GM12873 (cell line): ENCODE results near the gene GATA1.
A peak's percentile ranks its signal among the peaks of the same experiment; 100 is the strongest.

Source experiments
- TF ChIP-seq, protein P1 (sequence below): IDR thresholded peaks from 2 replicates; pipeline ENCODE4 v1.5.1; 2012; ENCODE audit warnings: low read depth, mild to moderate bottlenecking, moderate library complexity, low read length, control low read depth; ENCODE audit not compliant: insufficient read depth; ENCODE audit errors: missing control alignments

Gene GATA1

DNA sequence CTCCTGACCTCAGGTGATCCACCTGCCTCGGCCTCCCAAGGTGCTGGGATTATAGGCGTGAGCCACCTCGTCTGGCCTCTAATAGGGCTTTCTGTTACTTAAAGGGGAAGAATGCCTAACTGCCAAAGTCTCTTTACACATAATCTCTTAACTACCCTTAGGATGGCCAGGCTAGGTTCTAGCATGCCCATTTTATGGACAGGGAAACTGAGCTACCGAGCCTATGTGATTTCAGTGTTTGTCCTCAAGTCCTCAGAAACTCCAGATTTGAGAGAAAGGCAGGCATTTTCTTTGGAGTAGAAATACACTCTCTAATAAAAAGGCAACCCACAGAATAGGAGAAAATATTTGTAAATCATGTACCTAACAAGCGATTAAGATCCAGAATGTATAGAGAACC is 37.2 kb upstream of the GATA1 start:
- TF ChIP-seq, protein P1, sequence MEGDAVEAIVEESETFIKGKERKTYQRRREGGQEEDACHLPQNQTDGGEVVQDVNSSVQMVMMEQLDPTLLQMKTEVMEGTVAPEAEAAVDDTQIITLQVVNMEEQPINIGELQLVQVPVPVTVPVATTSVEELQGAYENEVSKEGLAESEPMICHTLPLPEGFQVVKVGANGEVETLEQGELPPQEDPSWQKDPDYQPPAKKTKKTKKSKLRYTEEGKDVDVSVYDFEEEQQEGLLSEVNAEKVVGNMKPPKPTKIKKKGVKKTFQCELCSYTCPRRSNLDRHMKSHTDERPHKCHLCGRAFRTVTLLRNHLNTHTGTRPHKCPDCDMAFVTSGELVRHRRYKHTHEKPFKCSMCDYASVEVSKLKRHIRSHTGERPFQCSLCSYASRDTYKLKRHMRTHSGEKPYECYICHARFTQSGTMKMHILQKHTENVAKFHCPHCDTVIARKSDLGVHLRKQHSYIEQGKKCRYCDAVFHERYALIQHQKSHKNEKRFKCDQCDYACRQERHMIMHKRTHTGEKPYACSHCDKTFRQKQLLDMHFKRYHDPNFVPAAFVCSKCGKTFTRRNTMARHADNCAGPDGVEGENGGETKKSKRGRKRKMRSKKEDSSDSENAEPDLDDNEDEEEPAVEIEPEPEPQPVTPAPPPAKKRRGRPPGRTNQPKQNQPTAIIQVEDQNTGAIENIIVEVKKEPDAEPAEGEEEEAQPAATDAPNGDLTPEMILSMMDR: no peak

DNA sequence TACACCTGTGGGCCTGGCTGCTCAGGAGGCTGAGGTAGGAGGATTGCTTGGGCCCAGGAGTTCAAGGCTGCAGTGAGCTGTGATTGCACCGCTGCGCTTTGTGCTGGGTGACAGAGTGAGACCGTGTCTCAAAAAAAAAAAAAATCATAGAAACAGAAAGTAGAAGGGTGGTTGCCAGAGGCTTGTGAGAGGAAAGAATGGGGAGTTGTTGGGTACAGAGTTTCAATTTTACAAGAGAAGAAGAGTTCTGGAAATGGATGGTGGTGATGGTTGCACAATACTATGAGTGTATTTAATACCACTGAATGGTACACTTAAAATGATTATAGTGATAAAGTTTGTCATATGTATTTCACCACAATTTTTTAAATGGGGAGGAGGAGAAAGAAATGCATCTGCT is 35.0 kb upstream of the GATA1 start:
- TF ChIP-seq, protein P1: no peak

DNA sequence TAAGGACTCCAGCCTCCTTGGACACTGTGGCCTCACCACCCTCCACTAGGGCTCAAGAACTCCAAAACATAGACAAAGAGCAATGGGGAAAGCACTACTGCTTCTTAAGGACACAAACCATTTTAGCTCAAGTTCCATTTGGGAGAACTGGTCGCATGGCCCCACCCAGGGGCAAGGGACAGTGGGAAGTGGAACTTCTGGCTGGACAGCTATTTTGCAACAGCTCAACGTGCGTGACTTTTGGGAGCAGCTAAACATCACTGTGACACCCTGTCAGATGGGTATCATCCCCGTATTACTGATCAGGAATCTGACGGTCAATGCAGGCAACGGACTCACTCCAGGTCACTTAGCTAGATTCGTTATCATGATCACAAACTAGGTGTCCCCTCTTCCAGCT is 33.9 kb upstream of the GATA1 start:
- TF ChIP-seq, protein P1: no peak

DNA sequence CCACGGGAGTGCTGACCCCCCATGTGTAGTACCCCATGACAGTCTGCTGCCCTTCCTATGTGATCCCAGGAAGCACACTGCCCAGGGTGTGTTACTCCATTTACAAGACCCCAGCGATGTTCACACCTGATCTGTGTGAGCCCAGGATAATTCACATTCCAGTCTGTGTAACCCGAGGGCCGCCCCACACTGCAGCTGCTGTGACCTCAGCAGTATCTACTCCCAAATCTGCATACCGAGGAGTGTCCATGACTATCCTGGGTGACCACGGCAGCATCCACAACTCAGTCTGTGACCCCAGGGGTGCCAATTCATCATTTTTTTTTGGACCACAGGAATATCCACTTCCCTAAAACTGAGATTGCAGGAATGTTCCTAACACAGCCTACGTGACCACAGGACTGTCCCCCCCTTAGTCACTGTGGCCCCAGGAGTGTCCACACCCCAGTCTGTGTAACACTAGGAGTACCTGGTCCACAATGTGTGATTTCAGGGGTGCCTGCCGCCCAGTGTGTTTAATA is 32.6 kb upstream of the GATA1 start:
- TF ChIP-seq, protein P1: no peak

DNA sequence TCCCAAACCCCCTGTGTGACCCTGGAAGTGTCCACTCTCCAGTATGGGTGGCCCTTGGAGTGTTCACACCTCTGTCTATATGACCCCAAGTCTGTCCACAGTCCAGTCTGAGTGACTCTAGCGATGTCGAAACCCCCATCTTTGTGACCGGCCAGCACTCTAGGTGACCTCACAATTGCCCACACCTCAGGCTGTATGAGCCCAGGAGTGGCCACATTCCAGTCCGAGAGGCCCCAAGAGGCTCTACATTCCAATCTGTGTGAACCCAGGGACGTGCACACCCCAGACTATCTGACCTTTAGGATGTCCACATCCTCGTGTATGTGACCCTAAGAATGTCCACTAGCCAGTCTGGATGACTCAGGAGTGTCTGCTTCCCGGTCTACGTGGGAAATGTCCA is 32.2 kb upstream of the GATA1 start:
- TF ChIP-seq, protein P1: no peak

DNA sequence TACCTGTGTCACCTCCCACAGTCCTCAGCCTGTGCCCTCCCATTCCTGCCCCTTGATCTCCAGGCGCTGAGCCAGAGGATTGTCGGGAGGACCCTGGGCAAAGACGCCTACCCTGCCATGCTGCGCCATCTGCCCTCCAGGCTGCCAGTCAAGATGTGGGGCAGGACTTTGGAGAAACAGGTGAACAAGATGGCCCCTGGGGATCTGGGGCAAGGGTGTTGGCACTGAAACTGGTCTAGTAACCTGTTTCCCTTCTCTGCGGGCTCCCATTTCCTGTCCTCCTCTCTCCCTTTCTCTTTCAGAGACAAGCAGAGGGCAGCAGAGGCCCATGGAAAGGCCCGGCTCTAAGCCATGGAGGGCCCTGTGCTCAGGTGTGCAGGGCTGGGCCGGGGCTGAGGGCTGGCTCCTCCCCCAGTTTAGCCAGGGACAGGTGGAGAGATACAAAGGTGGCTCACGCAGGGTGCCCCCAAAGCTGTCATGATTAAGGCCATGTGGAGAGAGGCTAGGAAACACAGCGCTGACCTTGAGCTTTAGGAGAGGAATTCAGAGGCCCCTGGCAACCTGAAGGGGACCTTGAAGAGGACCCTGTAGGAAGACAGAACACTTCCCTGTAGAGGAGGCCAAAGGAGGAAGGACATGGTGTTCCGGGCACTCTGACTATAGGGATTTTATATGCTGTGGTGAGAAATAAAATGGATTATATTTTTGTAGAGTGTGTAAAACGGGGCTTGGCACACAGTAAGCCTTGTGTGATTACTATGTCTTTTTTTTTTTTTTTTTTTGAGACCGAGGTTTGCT is 24.5 kb upstream of the GATA1 start, which contains the start of gene GLOD5:
GLOD5 (plus strand) TSS at position 74 of the 798 bp plus-strand sequence; CDS start at position 118, 44 bp downstream.
- TF ChIP-seq, protein P1: peak; percentile 12

DNA sequence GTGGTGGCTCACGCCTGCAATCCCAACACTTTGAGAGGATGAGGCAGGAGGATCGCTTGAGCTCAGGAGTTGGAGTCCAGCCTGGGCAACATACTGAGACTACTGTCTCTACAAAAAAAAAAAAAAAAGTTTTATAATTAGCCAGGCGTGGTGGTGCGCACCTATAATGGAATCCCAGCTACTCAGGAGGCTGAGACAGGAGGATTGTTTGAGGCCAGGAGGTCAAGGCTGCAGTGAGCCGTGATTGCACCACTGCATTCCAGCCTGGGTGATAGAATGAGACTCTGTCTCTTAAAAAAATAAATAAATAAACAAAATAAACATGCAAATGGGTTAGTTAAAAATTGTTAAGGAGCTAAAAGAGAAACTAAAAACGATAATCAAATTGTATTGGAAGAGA is 17.2 kb upstream of the GATA1 start:
- TF ChIP-seq, protein P1: no peak
